Keratinocyte (primary cell): ENCODE results near the gene SNCB. TPM values are rescaled to one million over a fixed set of nuclear protein-coding genes. Genes with fewer than 3 reads are reported as not detected.

Experiments used
- DNase-seq: peaks from one replicate; pipeline ENCODE4 v3.0.0-alpha.2; 2011; ENCODE audit warnings: low read depth, missing footprints, low spot score
- FAIRE-seq: peaks from 2 replicates; lab custom pipeline; 2011; peaks lifted over from hg19 to GRCh38; lab: Jason Lieb, UNC
- H2AFZ ChIP-seq: 2 replicates; pipeline ENCODE4 v1.6.0; 2012; ENCODE audit warnings: low read length, control low read depth, inconsistent platforms; ENCODE audit not compliant: control insufficient read depth
- H3K27ac ChIP-seq: 2 replicates; pipeline ENCODE4 v1.5.1; 2011; ENCODE audit warnings: low read length; ENCODE audit not compliant: control insufficient read depth, insufficient read depth
- H3K27me3 ChIP-seq: 3 replicates; pipeline ENCODE4 v1.6.0; 2011; ENCODE audit warnings: low read length; ENCODE audit not compliant: control insufficient read depth, insufficient read depth; ENCODE audit errors: extremely low read depth
- H3K36me3 ChIP-seq, 2 experiments: 2 replicates in 1 of 2; 3 replicates in 1 of 2; pipeline ENCODE4 v1.5.1; 2011; ENCODE audit warnings: low read length in 2 of 2, mild to moderate bottlenecking in 1 of 2; ENCODE audit not compliant: control insufficient read depth in 2 of 2, insufficient read depth in 2 of 2; ENCODE audit errors: extremely low read depth in 1 of 2
- H3K4me1 ChIP-seq: 3 replicates; pipeline ENCODE4 v1.5.1; 2011; ENCODE audit warnings: low read length; ENCODE audit not compliant: control insufficient read depth, insufficient read depth; ENCODE audit errors: extremely low read depth
- H3K4me2 ChIP-seq: 3 replicates; pipeline ENCODE4 v1.6.0; 2011; ENCODE audit warnings: low read depth, low read length; ENCODE audit not compliant: control insufficient read depth, insufficient read depth; ENCODE audit errors: extremely low read depth
- H3K4me3 ChIP-seq, 3 experiments: fragments of 200-600 bp in 1 of 3; sonication (generic) in 1 of 3; 2 replicates in 2 of 3; 3 replicates in 1 of 3; pipeline ENCODE4 v1.5.1; 2011 to 2016; ENCODE audit warnings: low read length in 3 of 3, mild to moderate bottlenecking in 3 of 3, control low read depth in 2 of 3, inconsistent platforms in 1 of 3, low read depth in 1 of 3, mixed read lengths in 1 of 3, mixed run types in 1 of 3, moderate library complexity in 1 of 3; ENCODE audit not compliant: control insufficient read depth in 2 of 3, insufficient read depth in 2 of 3; ENCODE audit errors: extremely low read depth in 1 of 3
- H3K79me2 ChIP-seq: 2 replicates; pipeline ENCODE4 v1.6.0; 2012; ENCODE audit warnings: low read length; ENCODE audit not compliant: control insufficient read depth, insufficient read depth
- H3K9ac ChIP-seq: 3 replicates; pipeline ENCODE4 v1.6.0; 2011; ENCODE audit warnings: low read length; ENCODE audit not compliant: control insufficient read depth, insufficient read depth; ENCODE audit errors: extremely low read depth
- H3K9me1 ChIP-seq: 3 replicates; pipeline ENCODE4 v1.6.0; 2011; ENCODE audit warnings: low read length; ENCODE audit not compliant: control insufficient read depth, insufficient read depth; ENCODE audit errors: extremely low read depth
- H3K9me3 ChIP-seq: 2 replicates; pipeline ENCODE4 v1.5.1; 2012; ENCODE audit warnings: low read depth, low read length; ENCODE audit not compliant: control insufficient read depth
- H4K20me1 ChIP-seq: 3 replicates; pipeline ENCODE4 v1.6.0; 2011; ENCODE audit warnings: low read length; ENCODE audit not compliant: control insufficient read depth, insufficient read depth; ENCODE audit errors: extremely low read depth
- CTCF ChIP-seq, 3 experiments: IDR thresholded peaks in 1 of 3; conservative IDR thresholded peaks in 1 of 3; optimal IDR thresholded peaks in 1 of 3; 2 replicates in 2 of 3; 3 replicates in 1 of 3; pipeline versions ENCODE3 to v1.5.1; 2011; ENCODE audit warnings: low read length in 3 of 3, mild to moderate bottlenecking in 3 of 3, moderate library complexity in 2 of 3, control low read depth in 1 of 3, inconsistent platforms in 1 of 3; ENCODE audit not compliant: insufficient read depth in 2 of 3; ENCODE audit errors: extremely low read depth in 1 of 3
- EZH2 ChIP-seq: IDR thresholded peaks from one replicate; pipeline ENCODE4 v1.6.1; 2012; ENCODE audit warnings: inconsistent platforms, mild to moderate bottlenecking, low read length, moderate library complexity
- dilution Hi-C: fragments of 300-500 bp; cut with MboI; formaldehyde crosslinking; loops from one replicate; pipeline ENCODE4 v1.7.0; 2020; ENCODE audit warnings: low sequenced_read_pairs; ENCODE audit not compliant: extremely low pct_ligation_motif_present
- polyA plus RNA-seq, 5 experiments: library from polyadenylated mRNA; depleted of rRNA in 3 of 5; stranded (reverse) in 3 of 5; stranded (forward) in 1 of 5; unstranded in 1 of 5; fragments of >200 nt; gene quantifications; 1 replicate in 1 of 5; 2 replicates in 3 of 5; 3 replicates in 1 of 5; pipeline versions ENCODE4 v1.2.1 to v1.2.3, GENCODE V29; 2011 to 2012; ENCODE audit warnings: missing spikeins in 2 of 5, low read depth in 1 of 5, low replicate concordance in 1 of 5

SNCB gene
- polyA plus RNA-seq, 1 donor (not counting 4 experiments of a cell fraction or from before 2014, with no cell fraction given): 0.69 TPM

GRCh38 chr5:176630681-176631222 lies 418 bp upstream of the SNCB start:
- dilution Hi-C loops: no loop called here
- Histone ChIP-seq H3K4me3 (peak overlapping the region; percentile 9 to 59 (median 44)), H2AFZ (no peak overlapping the region), H3K4me2 (peak overlapping the region; percentile 86), H4K20me1 (peaks cover 2% of the 10 kb centered on the region), H3K36me3 (no peaks in the 10 kb centered on the region), H3K4me1 (peaks cover 40% of the 10 kb centered on the region), H3K9me1 (no peaks in the 10 kb centered on the region), H3K79me2 (no peaks in the 10 kb centered on the region), H3K9ac (peak overlapping the region; percentile 35), H3K9me3 (no peaks in the 10 kb centered on the region), H3K27ac (no peak overlapping the region), H3K27me3 (peaks cover 35% of the 10 kb centered on the region)
- TF ChIP-seq EZH2: peak; percentile 26
- TF ChIP-seq CTCF (optimal IDR thresholded peaks at IDR 0.05 in 1 of 3, IDR thresholded peaks at IDR 0.05 in 1 of 3, conservative IDR thresholded peaks at IDR 0.05 in 1 of 3; ENCODE audit: extremely low read depth in 1 of 3, insufficient read depth in 2 of 3, low read length in 3 of 3): no peak
- FAIRE-seq (no peak), DNase-seq (no peak)

DNA sequence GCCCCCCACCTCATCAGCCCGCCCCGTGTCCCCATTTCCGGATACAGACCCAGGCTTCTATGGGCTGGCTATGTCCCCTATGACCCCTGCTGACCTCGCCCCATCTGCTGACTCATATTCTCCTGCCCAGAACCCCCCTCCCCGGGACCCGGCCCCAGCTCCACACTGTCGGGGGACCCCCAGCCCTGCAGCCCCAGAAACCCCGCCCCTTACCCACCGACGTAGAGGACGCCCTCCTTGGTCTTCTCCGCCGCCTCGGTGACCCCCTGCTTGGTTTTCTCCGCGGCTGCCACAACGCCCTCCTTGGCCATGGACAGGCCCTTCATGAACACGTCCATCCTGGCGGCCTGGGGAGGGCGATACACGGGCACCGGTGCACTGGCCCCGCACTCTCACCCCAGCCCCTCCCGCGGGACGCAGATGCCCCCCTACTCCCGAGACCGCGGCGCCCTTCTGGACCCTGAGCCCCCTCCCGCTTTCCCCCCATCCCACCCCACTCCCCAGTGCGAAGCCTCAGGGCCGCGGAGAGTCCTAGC lies 949 bp downstream of the SNCB start:
- Histone ChIP-seq H3K4me1 (peaks cover 45% of the 10 kb centered on the region), H3K27ac (no peak overlapping the region), H3K27me3 (peaks cover 35% of the 10 kb centered on the region), H3K36me3 (no peaks in the 10 kb centered on the region), H3K4me2 (no peak overlapping the region), H4K20me1 (peaks cover 4% of the 10 kb centered on the region), H3K4me3 (no peak overlapping the region), H3K79me2 (no peaks in the 10 kb centered on the region), H2AFZ (no peak overlapping the region), H3K9ac (no peak overlapping the region), H3K9me1 (no peaks in the 10 kb centered on the region), H3K9me3 (no peaks in the 10 kb centered on the region)
- DNase-seq (no peak), FAIRE-seq (no peak)
- TF ChIP-seq CTCF (optimal IDR thresholded peaks at IDR 0.05 in 1 of 3, IDR thresholded peaks at IDR 0.05 in 1 of 3, conservative IDR thresholded peaks at IDR 0.05 in 1 of 3; ENCODE audit: extremely low read depth in 1 of 3, insufficient read depth in 2 of 3, low read length in 3 of 3) (no peak), EZH2 (no peak)
- dilution Hi-C loops: no loop called here
